Pericardium fibroblast (primary cell): Measurements from ENCODE around the gene HNF4A. TPM values are rescaled to one million over a fixed set of nuclear protein-coding genes. Genes with fewer than 3 reads are reported as not detected.

Experiments
- total RNA-seq: library from RNA; depleted of rRNA; stranded (reverse); fragments of >200 nt; gene quantifications from 2 replicates; pipeline ENCODE4 v1.2.3, GENCODE V29; 2015

The HNF4A gene
- total RNA-seq = not detected in 2 replicates

DNA sequence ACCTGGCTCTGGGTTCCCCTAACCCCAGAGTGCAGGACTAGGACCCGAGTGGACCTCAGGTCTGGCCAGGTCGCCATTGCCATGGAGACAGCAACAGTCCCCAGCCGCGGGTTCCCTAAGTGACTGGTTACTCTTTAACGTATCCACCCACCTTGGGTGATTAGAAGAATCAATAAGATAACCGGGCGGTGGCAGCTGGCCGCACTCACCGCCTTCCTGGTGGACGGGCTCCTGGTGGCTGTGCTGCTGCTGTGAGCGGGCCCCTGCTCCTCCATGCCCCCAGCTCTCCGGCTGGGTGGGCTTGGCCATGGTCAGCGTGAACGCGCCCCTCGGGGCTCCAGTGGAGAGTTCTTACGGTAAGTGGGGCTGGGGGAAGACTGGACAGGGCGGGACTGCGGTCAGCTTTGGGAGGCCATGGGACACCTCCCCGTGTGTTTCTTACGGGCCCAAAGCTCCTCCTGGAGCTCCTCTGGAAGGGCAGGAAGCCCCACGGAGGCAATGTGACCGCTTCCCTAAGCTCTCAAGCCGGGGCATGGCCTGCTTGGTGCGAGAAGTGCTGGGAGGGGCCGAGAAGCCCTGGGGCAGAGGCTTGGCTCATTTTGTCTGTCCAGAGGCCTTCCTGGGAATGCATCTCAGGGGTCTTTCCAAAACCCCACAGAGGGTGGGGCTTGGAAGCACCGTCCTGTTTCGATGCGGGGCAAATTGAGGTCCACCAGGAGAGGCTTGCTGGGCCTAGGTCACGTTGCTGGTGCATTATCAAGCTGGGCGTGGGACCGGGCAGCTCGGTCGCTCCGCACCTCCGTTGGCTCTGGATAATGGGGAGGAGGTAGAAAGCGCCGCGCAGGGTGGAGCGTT lies at the start of gene HNF4A:
HNF4A (plus strand) TSS at position 202 of the 855 bp plus-strand sequence; CDS start at position 308, 106 bp downstream.

DNA sequence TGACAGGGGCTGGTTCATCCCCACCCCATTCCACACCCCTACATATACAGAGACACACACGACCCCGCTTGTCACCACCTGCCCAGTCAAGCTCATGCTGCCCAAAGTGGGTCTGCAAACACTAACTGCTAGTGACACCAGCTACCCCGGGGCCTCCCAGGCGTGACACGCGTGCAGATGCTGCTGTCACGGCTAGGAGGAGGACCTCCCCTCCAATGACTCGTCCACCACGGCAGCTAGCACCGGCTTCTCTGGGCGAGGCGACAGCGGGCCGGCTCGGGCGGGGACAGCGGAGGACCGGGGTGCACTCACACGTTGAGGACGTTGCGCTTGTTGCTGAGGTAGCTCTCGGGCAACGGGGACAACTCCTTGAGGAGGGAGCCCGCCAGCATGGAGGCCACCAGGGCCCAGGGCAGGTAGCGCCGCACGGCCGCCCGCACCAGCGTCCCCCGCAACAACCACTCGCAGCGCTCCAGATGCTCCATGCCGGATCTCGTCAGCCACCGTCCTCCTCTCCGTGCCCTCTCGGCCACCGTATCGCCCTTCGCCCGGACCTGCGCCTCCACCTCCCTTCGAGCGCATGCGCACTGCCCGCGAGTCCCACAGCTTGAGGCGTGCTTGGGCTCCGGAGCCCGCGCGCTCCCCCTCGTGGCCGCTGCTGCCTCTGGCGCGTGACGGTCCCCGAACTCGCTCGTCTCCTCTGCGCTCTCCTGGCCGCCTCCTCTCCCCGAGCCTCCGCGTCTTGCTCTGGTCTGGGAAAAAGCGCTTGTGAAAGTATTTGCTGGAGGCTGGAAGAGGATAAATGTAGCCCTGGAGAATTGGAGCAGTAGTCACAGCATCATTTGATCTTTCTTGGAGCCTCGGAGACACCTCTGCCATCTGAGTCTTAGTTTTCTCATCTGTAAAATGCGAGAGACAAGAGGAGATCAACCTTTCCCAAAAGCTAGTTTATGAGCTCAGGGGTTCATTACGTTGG lies 44.5 kb upstream of the HNF4A start, which contains the start of gene FITM2:
FITM2 (minus strand) TSS at position 539 of the 976 bp plus-strand sequence; CDS start at position 485, 54 bp downstream.

GRCh38 chr20:44336725-44337380 lies 18.6 kb upstream of the HNF4A start, which contains the start of gene R3HDML:
TSS of gene R3HDML (plus strand) at chr20:44337043. CDS start at chr20:44337158, 115 bp downstream.

DNA sequence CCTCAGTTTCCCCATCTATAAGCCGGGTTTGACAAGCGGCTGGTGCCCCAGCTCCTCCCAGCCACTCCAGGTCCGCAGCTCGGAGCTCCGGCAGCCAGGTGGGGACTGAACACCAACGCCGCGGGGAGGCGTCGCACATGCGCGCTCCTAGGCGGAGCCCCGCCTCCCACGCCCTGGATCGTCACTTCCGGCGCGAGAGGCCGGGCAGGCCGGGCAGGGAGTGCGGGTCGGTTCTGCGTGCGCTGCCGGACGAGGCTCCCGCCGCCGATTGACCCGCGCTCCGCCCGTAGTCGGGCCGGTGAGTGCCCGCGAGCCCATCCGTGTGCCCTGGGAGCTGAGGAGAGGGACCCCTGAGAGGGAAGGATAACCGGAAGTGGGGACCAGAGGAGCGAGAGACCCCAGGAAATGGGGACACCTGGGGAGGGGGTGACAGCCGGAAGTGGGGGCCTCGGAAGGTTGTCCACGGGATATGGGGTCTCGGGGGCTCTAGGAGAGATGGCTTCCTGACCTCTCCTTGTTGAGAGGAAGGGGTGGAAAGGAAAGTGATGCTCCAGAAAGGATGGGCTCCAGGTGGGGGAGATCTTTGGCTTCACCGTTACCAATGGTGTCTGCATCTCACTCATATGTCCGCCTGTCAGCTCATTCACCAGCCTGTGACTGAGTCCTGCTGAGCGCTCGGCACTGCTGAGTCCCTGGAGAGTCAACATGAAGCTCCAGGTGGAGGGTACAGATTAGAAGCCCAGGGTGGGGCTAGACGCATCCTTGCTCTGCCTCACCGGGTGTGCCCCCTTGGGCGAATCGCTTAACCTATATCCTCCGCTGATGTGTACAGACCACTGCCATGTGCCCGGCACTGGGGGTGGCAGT lies 120.4 kb downstream of the HNF4A start, which contains the start of gene TTPAL:
TTPAL (plus strand) TSS at position 181 of the 867 bp plus-strand sequence. CDS start 4,126 bp downstream, outside the sequence.

Other genes starting within 250 kb of the HNF4A start
- 1.4 and 5.3 TPM in 2 replicates for gene JPH2, start 168.5 kb upstream of the HNF4A start, total RNA-seq
- gene OSER1, start 144.9 kb upstream of the HNF4A start, total RNA-seq = 23.2 and 34.5 TPM in 2 replicates
- gene GDAP1L1, start 108.4 kb upstream of the HNF4A start, total RNA-seq = not detected in 2 replicates
- gene FITM2, start 44.5 kb upstream of the HNF4A start, total RNA-seq = 5.6 and 8.8 TPM in 2 replicates
- gene R3HDML, start 18.7 kb upstream of the HNF4A start, total RNA-seq = not detected in 2 replicates
- gene TTPAL, start 120.2 kb downstream of the HNF4A start, total RNA-seq = 9.2 and 20.9 TPM in 2 replicates
- gene SERINC3, start 166.4 kb downstream of the HNF4A start, total RNA-seq = 72.8 and 86.6 TPM in 2 replicates
- gene PKIG, start 226.9 kb downstream of the HNF4A start, total RNA-seq = 57.2 and 57.4 TPM in 2 replicates